NK-92 treated with Interleukin-12 subunit alpha and Interleukin-12 subunit beta, amount 100 ng/mL, for 24 hours (cell line): Measurements from ENCODE around the gene NBEA.

Experiments
- DNase-seq: peaks from one replicate; lab custom pipeline; 2025; lab: John Stamatoyannopoulos, UW

Gene NBEA

DNA sequence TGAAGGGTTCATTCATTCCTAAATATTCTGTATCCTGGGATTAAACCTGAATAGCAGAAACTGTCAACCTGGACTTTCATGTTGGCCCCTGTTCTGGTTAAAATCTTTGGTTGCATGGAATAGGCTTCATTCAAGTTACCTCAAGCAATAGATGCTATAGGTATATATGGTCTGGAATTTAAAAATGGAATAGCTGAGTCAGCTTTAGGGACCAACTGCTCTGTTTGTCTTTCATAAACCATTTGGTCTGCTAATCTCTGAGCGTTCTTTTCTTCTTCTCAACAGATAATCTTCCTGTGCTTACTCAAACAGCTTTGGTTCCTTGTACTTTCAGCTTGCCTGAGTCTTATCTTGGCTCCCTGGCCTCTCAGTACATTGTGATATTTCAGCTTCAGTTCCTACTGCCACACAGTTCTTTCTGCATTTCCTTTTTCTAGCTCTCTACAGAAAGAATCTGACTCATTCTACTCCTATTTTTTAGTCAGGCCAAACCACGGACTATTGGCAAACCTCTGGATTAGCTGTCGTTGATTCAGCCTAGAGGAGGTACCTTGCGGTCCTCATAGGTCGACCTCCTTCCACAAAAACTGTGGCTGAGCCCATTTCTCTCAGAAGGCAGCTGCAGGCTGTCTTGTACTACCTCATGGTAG lies 570.3 kb downstream of the NBEA start:
- DNase-seq = no peak

DNA sequence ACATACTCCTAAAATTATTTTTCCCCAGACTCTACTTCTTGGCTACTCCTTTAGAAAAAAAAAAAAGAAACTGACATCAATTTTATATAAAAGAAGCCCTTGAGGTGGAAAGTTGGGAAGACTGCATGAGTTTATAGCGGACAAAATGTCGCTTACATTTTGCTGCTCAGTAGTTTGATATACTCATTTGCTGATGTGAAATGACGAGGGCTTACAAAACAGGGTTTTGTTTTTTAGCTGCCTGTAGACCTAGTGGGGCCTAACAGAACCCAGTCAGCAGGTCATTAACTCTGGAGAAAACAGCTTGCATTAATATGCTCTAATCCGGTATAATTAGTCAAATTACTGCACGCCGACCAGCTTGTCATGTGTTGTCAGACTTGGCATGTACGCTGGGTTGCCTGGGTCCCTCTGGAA lies 572.0 kb downstream of the NBEA start:
- no peak for DNase-seq

DNA sequence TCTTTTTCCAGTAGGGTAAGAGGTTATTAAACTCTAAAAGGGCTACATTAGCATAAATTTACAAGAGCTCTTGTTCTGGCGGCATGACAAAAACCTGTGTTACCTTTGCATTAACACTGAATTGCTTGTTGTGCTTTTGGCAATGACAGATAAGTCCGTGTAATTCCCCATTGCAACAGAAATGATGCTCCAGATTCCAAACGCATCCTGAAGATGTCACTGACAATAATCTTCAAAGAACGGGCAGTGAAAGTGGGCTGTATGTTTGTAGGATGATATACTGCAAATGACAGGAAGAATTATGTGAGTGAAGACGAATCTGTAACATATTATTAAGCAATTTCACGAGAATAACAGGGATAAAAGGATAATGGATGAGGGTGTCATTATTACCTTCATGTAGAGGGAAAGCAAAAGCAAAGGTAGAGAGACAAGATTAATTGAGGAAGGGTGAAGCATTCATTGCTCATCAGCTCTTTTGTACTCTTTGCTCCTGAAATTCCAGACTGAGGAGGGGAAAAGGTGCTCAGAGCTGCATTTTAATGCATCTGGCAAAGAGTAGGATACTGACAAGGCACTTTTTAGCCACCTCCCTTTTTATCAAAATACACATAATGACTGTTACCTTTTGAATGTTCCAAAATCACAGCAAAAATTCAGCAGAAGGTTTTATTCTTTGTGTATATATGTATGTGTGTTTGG lies 572.9 kb downstream of the NBEA start:
- DNase-seq = no peak

GRCh38 chr13:35518337-35518946 lies 576.4 kb downstream of the NBEA start:
- DNase-seq = no peak

- DNase-seq = no peak
Observed at GRCh38 chr13:35524171-35524570, 582.1 kb downstream of the NBEA start.

DNA sequence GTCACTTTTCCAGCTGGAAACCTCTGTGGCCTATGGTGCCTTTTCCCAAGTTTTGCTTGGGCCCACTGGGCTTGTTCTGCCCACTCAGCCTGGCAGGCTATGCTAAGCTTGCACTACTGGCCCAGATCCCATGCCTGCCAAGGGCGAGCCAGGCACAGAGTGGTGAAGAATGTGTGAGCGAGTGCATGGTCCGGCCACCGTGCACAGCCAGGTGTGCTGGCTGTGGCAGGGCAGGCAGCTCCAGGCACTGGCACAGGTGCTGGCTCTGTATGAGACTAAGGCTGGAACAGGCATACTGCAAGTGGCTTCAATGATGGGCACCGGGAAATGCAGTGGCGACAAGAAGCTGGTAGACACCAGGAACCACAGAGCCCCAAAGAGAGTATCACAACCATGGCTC lies 584.5 kb downstream of the NBEA start:
- no peak for DNase-seq

GRCh38 chr13:35527451-35527850 lies 585.4 kb downstream of the NBEA start:
- DNase-seq = no peak

GRCh38 chr13:35530147-35530546 lies 588.1 kb downstream of the NBEA start:
- DNase-seq = no peak

- no peak for DNase-seq
Observed at GRCh38 chr13:35530581-35530980, 588.5 kb downstream of the NBEA start.

DNA sequence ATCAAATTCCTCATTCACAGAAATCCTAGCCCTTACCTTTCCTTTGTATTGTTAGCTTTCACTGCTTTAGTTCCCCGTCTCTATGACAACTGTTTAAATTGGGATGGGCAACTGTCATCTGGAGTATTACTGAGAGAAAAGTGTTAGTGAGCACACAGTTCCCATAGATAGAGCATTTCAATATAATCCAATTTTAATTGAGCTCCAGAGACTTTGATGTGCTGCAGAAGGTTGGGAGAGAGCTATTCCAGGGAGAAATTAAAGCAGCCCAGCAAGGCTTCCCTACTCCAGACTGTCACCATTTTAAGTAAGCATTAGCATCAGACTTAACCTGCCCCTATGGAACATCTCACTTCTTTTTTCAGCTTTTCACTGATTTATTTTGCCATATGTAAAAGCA lies 589.5 kb downstream of the NBEA start:
- no peak for DNase-seq

GRCh38 chr13:35534343-35534742 lies 592.3 kb downstream of the NBEA start:
- DNase-seq = no peak

DNA sequence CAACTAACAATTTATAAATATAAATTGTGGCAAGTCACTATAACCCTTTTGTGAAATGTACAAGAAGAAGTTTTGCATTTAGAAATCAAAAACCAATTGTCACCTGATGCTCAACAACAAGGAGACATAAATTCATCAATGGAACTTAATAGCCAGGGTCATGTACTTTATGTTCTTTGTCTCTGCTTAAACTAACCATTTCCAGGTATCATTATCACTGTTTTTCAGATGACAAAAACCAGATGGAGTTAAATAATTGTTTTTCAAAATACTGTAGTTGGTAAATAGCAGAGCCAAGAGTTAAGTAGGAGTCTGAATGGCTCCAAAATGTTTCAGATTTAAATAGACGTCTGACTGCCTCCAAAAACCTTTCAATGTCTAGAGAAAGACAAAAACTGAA lies 606.7 kb downstream of the NBEA start:
- no peak for DNase-seq

DNA sequence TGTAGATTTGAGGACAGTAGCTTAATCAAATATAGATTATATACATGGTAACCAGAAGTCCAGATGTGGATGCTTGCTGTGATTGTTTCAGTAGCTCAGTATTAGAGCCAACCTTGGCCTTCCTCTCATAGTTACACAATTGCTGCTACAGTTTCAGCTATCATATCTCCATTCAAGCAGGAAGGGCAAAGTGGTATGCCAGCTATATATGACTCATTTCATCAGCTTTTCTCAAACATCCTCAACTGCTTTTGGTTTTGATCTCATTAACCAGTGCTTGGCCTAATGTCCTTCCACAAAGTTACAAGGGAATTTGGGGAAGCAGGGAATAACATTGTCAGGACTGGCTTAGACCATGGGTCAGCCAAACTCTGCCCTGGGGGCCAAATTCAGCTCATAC lies 607.4 kb downstream of the NBEA start:
- DNase-seq = no peak

DNA sequence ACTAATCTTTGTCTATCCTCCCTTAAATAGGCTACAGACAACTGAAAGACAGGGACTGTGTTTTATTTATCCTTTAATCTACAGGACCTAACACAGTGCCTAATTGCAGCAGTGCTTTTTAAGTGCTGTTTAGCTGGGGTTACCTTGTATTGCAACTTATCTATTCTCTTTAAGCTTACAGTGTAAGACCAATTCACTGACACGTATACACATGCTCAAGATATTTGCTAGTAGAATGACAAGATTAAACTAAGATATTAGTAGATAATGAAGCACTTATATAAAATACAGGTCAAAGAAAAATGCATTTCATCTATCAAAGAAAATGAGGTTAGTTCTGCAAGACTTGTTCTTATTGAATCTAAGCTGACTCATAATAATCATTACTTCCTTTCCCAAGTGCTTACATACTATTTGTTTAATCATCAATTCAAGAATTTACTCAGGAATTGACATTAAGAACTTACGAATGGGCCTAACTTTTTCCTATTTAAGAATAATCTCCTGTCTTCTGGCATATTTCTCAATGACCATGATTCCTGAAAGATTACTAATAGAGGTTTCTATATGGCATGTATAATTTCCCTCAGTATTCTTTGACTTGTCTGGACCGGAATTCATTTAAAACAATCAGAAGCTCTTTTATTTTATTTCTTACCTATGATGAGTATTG lies 610.2 kb downstream of the NBEA start:
- no peak for DNase-seq

DNA sequence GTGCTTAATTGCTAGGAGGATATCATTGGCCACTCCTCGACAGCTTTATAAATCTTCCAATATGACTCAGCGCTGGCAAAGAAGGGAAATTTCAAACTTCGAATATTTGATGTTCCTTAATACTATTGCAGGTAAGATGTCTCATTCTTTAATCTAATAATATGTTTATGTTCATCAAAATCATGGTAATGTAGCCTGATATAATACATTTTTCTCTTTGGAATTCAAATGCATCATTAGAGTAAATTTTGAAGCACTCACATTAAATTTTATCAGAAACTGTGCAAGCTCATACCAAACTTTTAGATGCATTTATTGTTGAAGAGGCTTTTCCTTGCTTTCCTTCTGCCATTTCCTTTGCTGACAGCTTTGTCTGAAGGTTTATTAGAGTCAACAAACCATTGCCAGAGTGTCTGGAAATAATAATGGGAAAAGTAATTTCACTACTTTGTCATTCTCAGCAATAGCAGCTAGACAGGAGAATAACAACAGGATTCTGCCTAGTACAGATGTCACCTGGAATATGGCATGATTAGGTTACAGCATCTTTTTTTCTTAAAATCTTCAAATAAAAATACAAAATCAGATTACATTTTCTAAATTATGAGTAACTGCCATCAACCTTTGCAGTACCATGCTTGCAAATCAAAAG lies 613.0 kb downstream of the NBEA start:
- DNase-seq = no peak

DNA sequence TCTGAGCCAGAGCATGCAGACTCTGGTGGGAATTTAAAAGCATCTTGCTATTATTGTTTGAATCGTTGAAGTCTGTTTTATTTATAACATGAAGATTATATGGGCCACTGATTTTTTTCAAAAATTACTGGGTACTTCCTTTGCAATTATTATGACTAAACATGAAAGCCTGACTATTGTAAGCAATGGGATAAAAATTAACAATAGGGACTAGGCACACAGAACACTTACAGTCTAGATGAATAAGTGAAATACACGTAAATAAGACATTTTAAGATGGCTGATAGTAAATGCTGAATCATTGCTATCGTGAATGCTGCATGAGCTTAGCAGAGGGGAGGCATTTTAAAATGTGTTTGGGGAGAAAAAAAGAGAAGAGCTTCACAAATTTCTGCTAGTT lies 615.4 kb downstream of the NBEA start:
- DNase-seq = no peak

DNA sequence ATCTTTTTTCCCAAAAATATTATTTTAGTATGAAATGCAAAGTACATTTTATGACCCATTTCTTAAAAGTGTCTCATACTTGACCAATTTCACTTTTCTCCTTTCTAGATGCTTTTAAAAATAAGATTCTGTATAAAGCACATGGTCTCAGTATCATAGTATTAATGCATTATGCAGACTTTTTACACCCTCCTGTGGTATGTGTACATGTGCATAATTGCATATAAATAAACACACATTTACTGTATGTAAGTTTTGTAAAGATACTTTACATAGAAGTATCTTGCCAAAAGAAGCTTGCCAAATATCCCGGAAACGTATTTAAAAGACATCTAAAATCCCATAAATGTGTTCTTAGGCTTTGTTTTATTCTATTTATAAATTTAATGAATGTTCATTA lies 619.5 kb downstream of the NBEA start:
- DNase-seq = no peak

DNA sequence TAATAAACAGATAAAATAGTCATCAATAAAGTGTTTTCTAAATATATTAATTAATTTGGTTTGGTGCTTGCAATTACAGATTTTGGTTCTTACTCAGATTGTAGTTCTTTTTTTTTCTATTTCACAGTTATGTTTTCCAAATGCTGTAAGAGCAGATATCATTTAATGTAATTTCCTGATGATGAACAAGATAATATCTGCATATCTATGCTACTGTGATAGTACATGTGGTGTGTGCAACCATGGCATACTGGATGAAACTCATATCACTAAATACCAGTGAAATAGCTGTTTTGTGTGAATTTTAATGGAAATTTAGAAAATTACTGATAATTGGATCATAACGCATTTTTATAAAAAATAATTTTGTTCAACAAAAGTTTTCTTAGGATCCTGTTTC lies 623.2 kb downstream of the NBEA start:
- no peak for DNase-seq

DNA sequence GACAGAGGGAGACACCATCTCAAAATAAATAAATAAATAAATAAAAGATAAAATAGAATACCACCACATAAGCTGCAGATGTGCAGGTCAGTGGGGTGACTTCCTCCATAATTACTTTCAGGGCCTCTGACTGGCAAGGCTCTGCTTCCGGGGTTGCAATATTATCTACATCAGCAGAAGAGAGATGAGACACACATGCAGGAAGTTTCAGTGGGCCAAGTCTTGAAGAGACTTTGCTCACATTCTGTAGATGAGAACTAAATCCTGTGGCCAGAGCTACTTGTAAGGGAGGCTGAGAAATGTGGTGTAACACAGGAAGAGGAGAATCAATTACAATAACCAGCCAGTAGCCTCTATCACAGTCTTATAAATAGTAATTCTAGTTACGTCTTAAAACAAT lies 624.3 kb downstream of the NBEA start:
- no peak for DNase-seq

DNA sequence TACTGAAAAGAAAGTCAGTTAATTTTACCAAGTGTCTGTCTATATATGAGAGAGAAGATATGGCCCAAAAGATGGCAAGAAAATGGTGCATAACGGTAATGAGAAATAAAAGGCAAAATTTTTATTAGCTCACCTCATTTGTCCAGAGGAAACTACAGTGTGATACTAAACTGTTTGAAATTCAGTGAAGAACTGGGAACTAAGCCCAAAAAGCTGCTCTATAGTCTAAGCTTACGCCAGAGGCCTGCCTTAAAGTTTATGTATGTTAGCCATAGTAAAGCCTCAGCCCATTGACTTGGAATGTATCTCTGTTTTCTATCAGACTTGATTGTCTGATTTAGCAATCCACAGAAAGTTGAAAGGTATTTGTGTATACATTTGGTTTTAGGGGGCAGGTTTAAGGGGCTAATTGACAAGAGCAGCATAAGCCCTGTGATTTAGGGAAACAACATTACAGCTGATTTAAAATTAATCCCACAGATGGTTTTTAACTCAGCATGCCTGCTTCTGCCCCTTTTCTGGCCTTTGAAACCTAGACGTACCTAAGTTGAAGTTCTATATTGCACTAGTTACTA lies 625.4 kb downstream of the NBEA start:
- no peak for DNase-seq

- DNase-seq = no peak
Observed at GRCh38 chr13:35573639-35574038, 631.6 kb downstream of the NBEA start.

DNA sequence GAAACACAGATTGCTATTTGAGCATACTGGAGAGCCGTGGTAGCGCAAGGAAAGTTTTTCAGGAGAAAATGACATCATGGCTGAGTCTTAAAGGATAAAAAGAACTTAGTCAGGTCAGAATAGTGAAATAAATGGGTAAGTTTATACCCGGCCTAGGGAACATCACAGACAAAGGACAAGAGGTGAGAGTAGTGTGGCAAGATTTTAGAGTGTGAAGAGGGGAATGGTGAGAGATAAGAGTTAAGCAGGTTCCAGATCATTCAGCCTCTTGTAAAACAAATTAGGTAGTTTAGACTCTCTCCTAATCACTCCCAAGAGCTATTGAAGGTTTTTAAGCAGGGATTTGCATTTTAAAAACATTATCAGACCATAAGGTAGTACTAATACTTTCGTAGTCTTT lies 650.4 kb downstream of the NBEA start:
- DNase-seq = no peak
